ENCODE results near the gene NXPE3.

NXPE3 gene

DNA sequence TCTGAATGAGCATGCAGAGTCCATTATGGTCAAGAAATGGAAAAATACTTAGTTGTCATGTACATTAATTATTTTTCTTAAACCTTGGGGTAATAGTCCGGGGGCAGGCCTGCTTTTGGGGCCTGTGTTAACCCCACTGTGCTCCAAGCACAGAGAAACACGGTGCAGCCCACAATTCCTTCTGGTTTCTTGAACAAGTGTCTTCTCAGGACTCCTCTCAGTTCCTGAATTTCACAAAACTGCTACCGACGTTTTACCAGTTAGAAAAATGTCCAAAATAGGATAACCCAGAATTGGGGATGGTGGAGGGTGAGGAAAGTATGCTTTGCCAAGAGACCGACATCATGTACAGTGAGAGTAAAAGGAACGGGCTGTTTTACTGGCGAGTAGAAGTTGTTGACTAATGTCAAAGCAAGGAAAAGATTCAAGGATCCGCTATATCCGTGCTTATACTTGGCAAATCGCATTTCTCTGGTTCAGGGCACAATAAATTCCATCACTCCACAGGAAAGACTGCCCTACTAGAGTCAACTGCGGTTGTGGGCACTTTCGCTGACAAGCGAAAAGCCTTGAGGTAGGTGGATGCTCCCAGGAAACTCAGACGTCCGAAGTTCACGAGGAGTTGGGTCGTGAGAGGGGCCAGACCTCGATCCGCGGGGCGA lies 495 bp upstream of the NXPE3 start:
- in situ Hi-C loops (cut with HindIII; ENCODE audit: low pct_unique_long_range_greater_than_20kb, low sequenced_read_pairs), result no loop called here
- TF ChIP-seq JUND (IDR thresholded peaks at IDR 0.05; ENCODE audit: low read depth), result no peak
- DNase-seq (ENCODE audit: low read depth in 1 of 2, low spot score in 1 of 2), result no peak

DNA sequence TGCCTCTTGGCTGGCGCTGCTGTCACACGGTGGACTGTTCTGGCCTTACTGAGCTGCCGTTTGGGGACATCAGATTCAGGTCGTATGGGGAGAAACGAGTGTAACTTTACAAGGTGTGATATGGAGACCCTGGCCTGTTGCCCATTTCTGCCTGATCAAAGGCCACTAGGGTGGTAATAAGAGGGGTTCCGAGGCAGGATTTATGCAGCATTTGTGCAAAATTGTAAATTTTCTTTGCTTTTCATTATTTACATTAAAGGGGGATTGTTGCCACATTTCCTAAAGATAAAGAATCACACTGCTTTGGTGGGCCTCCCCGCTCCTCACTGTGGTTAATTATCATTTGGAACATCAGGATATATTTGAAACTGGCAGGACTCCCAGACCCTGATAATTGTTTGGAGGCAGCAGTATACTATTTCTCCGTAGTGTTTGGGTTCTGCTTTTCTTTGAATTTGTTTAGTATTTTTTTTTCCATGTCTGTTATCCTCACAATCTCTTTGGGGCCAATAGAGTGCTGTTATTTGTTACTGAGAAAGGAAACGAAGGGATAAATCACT lies 891 bp downstream of the NXPE3 start:
- no peak for TF ChIP-seq JUND (IDR thresholded peaks at IDR 0.05; ENCODE audit: low read depth)
- in situ Hi-C loops (cut with HindIII; ENCODE audit: low pct_unique_long_range_greater_than_20kb, low sequenced_read_pairs), result no loop called here
- no peak for DNase-seq (ENCODE audit: low read depth in 1 of 2, low spot score in 1 of 2)

DNA sequence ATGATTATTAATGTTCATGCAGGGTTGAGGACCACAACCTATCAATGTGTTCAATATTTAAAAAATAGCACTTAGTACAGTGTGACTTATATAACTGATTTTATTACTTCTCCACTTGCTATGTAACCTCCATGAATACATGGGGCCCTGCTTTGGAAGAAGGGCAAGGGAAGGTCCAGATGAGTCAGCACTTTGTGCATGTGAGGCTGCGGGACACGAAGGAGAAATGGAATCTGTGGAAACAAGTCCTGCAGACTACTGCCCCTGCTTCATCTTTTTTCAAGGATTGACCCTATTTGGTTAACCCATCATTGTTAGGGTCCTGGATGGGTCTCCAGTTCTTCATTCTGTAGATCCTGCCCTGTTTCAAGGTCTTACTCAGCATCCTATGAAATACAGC lies 1.6 kb downstream of the NXPE3 start:
- no peak for DNase-seq (ENCODE audit: low read depth in 1 of 2, low spot score in 1 of 2)
- in situ Hi-C loops (cut with HindIII; ENCODE audit: low pct_unique_long_range_greater_than_20kb, low sequenced_read_pairs), result no loop called here
- no peak for TF ChIP-seq JUND (IDR thresholded peaks at IDR 0.05; ENCODE audit: low read depth)

DNA sequence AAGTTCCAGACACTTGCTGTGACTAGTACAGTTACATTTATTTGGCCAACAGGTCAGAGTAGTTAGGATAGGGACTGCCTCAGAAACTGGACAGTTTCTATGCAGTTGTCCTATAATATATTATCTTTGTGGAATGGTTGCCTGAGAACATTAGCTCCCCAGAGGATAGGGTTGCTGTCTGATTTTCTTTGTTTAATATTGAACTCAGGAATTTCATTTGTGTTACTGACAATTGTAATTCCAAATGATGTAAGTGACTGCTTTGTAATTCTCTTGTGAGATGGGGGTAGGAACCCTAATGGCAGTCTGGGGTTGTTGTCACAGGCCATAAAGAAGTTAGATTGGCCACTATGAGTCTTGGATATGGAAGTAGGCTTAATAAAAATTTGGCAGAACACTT lies 2.2 kb downstream of the NXPE3 start:
- in situ Hi-C loops (cut with HindIII; ENCODE audit: low pct_unique_long_range_greater_than_20kb, low sequenced_read_pairs), result no loop called here
- no peak for TF ChIP-seq JUND (IDR thresholded peaks at IDR 0.05; ENCODE audit: low read depth)
- DNase-seq (ENCODE audit: low read depth in 1 of 2, low spot score in 1 of 2), result no peak

DNA sequence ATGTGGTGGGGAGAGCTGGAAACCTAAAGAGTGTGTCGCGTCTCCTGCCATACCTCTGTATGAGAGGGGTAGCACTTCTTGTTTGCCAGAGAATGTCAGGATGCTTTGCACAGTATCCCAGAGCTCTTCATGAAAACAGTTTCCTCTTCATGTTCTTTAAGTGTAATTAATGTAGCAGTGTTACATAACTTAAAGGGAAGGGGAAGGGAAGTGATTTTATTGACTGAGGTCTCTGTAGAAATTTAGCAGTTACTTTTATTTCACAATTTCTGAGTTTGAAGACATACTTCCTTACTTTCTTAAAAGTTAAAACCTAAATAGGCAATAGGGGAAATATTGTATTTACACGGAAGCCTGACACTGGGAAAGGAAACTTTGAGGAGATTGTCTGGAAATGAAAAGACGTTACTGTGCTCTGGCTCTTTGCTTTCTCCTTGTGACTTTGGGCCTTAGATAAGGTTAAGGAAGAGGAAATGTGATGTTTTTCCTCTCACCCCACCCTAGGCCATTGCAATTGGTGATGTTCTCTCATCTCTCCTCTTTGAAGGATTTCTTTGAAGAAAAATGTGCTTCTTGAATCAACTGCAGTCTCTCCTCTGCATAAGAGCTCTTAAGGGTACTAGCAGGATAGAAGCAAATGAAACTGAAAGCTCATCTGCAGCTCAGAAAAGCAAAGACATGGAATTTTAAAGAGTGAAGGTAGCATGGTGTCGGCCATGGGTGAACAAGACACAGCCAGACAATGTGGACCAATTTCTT lies 6.0 kb downstream of the NXPE3 start:
- DNase-seq (ENCODE audit: low read depth in 1 of 2, low spot score in 1 of 2), result no peak
- no peak for TF ChIP-seq JUND (IDR thresholded peaks at IDR 0.05; ENCODE audit: low read depth)
- in situ Hi-C loops (cut with HindIII; ENCODE audit: low pct_unique_long_range_greater_than_20kb, low sequenced_read_pairs), result no loop called here

DNA sequence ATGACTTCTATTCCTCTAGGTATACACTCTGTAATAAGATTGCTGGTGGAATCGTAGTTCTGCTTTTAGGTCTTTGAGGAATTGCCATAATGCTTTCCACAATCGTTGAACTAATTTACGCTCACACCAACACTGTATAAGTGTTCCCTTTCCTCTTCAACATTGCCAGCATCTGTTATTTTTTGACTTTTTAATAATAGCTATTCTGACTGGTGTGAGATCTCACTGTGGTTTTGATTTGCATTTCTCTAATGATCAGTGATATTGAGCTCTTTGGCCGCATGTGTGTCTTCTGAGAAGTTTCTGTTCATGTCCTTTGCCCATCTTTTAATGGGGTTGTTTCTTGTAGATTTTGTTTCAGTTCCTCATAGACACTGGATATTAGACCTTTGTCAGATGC lies 12.8 kb downstream of the NXPE3 start:
- DNase-seq (ENCODE audit: low read depth in 1 of 2, low spot score in 1 of 2), result no peak
- in situ Hi-C loops (cut with HindIII; ENCODE audit: low pct_unique_long_range_greater_than_20kb, low sequenced_read_pairs), result no loop called here
- no peak for TF ChIP-seq JUND (IDR thresholded peaks at IDR 0.05; ENCODE audit: low read depth)

DNA sequence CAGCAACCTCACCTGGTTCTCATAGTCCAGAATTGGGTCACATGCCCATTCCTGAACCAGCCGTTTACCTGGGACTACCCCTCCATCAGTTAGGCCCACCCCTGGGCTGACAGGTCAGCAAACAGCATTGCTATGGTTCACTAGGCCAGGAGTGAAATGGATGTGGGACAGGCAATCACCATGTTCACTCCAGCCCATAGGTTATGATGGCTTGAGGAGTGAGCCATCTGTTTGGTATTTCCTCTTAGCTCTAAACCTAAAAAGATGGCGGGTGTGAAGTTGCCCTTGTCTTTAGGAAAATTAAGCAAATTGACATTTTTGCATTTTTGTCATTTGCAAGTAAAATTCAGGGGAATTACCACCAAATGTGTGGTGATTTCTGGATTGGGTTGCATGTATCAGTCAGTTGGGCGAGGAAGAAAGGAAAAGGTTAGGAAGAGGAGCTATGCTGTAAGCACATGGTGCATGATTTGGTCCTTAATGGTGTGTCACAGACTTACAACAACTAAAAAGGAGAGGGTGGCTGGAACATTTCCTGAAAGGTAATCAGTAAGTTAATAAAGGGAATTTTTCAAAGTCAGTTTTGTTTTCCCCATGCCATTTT lies 17.2 kb downstream of the NXPE3 start:
- TF ChIP-seq JUND (IDR thresholded peaks at IDR 0.05; ENCODE audit: low read depth), result no peak
- no peak for DNase-seq (ENCODE audit: low read depth in 1 of 2, low spot score in 1 of 2)
- in situ Hi-C loops (cut with HindIII; ENCODE audit: low pct_unique_long_range_greater_than_20kb, low sequenced_read_pairs), result no loop called here

DNA sequence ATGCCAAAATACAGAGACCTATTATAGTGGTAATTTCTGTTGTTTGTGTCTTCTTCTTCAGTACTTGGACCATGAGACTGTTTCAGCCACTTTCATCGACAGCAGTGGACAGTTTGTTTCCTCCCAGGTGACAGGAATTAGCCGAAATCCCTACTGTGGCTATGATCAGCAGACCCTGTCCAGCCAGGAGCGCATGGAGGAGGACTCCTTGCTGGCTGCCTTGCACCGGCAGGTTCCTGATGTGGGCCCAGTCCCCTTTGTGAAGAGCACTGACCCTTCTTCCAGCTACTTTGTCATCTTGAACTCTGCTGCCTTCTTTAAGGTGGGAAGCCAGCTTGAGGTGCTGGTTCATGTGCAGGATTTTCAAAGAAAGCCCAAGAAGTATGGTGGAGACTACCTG lies 22.2 kb downstream of the NXPE3 start:
- TF ChIP-seq JUND (IDR thresholded peaks at IDR 0.05; ENCODE audit: low read depth), result no peak
- in situ Hi-C loops (cut with HindIII; ENCODE audit: low pct_unique_long_range_greater_than_20kb, low sequenced_read_pairs), result no loop called here
- DNase-seq (ENCODE audit: low read depth in 1 of 2, low spot score in 1 of 2), result no peak

DNA sequence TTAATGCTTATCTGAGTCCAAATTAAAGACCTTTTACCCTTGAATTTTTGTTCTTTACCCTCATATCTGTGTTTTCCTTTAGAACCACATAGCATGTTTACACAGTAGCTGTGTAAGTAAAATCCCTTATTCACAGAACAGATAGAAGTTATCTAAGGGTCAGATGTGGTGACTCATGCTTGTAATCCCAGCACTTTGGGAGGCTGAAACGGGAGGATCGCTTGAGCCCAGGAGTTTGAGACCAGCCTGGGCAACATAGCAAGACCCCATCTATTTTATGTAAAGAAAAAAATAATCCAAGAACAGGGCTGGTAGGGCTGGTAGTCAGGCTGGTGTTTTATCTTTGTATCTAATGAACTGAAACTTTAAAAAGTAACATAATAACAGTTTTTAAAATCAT lies 23.2 kb downstream of the NXPE3 start:
- TF ChIP-seq JUND (IDR thresholded peaks at IDR 0.05; ENCODE audit: low read depth), result no peak
- DNase-seq (ENCODE audit: low read depth in 1 of 2, low spot score in 1 of 2), result no peak
- in situ Hi-C loops (cut with HindIII; ENCODE audit: low pct_unique_long_range_greater_than_20kb, low sequenced_read_pairs), result no loop called here

DNA sequence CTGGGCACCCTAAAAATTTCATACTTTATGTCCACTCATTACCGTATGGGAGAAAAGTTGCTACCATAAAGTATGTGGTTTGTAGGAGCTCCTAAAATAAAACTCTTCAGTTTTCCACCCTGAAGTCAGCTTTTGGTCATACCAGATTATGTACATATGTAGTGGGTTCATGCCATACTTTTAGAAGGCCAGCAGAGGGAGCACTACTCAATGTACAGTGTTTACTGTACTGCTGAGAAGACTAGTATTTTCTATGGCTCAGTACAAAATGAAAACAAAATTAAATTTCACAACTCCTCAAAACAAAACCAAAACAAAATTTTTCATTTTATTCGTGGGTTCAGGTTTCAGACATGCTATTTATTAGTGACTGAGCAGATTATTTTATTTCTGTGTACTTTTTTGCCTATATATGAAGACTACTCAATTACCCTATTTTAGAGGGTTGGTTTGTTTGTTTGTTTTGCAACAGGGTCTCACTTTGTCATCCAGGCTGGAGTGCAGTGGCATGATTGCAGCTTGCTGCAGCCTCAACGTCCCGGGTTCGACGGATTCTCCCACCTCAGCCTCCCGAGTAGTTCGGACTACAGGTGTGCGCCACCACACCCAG lies 24.3 kb downstream of the NXPE3 start:
- TF ChIP-seq JUND (IDR thresholded peaks at IDR 0.05; ENCODE audit: low read depth), result no peak
- peak; percentile 33 to 80 for DNase-seq (ENCODE audit: low read depth in 1 of 2, low spot score in 1 of 2)
- in situ Hi-C loops (cut with HindIII; ENCODE audit: low pct_unique_long_range_greater_than_20kb, low sequenced_read_pairs), result no loop called here

DNA sequence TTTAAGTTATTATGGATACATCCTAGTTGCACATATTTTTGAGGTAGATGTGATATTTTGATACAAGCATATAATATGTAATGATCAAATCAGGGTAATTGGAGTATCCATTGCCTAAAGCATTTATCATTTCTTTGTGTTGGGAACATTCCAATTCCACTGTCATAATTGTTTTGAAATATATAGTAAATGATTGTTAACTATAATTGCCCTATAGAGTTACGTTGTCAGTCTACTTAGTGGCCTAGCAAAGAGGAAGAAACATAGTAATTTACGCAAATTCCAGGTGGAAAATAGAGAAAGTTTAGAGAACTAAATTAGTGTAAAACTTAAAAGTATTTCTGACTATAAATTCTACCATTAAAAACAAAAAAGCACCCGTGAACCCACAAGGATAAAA lies 24.9 kb downstream of the NXPE3 start:
- no peak for TF ChIP-seq JUND (IDR thresholded peaks at IDR 0.05; ENCODE audit: low read depth)
- no peak for DNase-seq (ENCODE audit: low read depth in 1 of 2, low spot score in 1 of 2)
- in situ Hi-C loops (cut with HindIII; ENCODE audit: low pct_unique_long_range_greater_than_20kb, low sequenced_read_pairs), result no loop called here

DNA sequence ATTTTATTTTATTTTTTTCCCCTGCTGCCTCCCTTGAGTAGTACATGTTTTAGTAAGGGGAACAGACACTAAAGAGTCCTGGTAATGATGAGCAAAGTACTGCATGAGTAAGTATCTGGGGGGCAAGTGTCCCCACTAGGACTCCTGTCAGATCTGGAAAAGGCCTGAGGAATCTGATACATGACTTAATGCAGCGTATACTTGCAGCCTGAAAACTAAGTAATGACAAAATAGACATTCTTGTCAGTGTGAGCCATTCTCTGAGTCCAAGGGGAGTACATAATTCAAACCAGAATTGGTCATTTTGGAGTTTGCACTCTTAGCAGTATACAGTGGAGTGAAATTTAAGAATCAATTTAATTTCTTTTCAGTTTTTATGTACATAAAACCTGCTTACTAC lies 27.5 kb downstream of the NXPE3 start:
- in situ Hi-C loops (cut with HindIII; ENCODE audit: low pct_unique_long_range_greater_than_20kb, low sequenced_read_pairs), result no loop called here
- TF ChIP-seq JUND (IDR thresholded peaks at IDR 0.05; ENCODE audit: low read depth), result no peak
- no peak for DNase-seq (ENCODE audit: low read depth in 1 of 2, low spot score in 1 of 2)

DNA sequence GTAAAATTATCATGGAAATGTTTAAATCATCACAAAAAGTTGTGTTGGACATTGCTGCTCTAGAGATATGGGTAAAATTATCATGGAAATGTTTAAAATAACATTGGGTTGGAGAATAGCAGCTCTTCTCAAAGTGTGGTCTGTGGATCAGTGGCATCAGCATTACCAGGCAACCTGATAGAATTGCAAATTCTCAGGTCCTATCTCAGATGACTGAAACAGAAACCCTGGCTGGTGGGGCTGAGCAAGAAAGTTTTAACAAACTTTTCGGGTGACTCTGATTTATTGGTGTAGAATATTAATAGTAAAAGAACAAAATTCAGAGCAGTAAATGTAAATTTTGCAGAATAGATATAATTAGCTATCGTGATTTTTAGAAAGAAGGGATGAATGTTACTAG lies 28.9 kb downstream of the NXPE3 start:
- DNase-seq (ENCODE audit: low read depth in 1 of 2, low spot score in 1 of 2), result no peak
- in situ Hi-C loops (cut with HindIII; ENCODE audit: low pct_unique_long_range_greater_than_20kb, low sequenced_read_pairs), result no loop called here
- TF ChIP-seq JUND (IDR thresholded peaks at IDR 0.05; ENCODE audit: low read depth), result no peak
